Activated CD8-positive, alpha-beta memory T cell treated with anti-CD3 and anti-CD28 coated beads, Interleukin-2, amount 50 U/mL, for 48 hours (primary cell): ENCODE measurements around the gene TMEM204.
A peak's percentile ranks its signal among the peaks of the same experiment; 100 is the strongest.

Source experiments
- DNase-seq: peaks from one replicate; pipeline ENCODE4 v3.0.0-alpha.2; 2020

TMEM204 gene

GRCh38 chr16:1539720-1540555 lies 6.5 kb downstream of the TMEM204 start:
- no peak for DNase-seq

- DNase-seq: no peak
These were observed 7.0 kb downstream of the TMEM204 start for GRCh38 chr16:1540556-1540855.

GRCh38 chr16:1541293-1542165 lies 8.1 kb downstream of the TMEM204 start:
- DNase-seq: no peak

- no peak for DNase-seq
These were observed 8.7 kb downstream of the TMEM204 start for GRCh38 chr16:1542166-1542500.

GRCh38 chr16:1542533-1542932 lies 9.1 kb downstream of the TMEM204 start:
- no peak for DNase-seq

- peak; percentile 79 for DNase-seq
These were observed 9.8 kb downstream of the TMEM204 start for GRCh38 chr16:1543085-1543896.

- DNase-seq: no peak
These were observed 11.9 kb downstream of the TMEM204 start for GRCh38 chr16:1545044-1546040.

GRCh38 chr16:1546430-1546829 lies 13.0 kb downstream of the TMEM204 start:
- DNase-seq: no peak

GRCh38 chr16:1548233-1548632 lies 14.8 kb downstream of the TMEM204 start:
- no peak for DNase-seq

- no peak for DNase-seq
These were observed 15.3 kb downstream of the TMEM204 start for GRCh38 chr16:1548727-1549126.

GRCh38 chr16:1550069-1550468 lies 16.6 kb downstream of the TMEM204 start:
- DNase-seq: no peak

GRCh38 chr16:1550696-1551095 lies 17.2 kb downstream of the TMEM204 start:
- DNase-seq: no peak

GRCh38 chr16:1551166-1551565 lies 17.7 kb downstream of the TMEM204 start:
- no peak for DNase-seq

- DNase-seq: no peak
These were observed 18.7 kb downstream of the TMEM204 start for GRCh38 chr16:1552129-1552528.

- DNase-seq: no peak
These were observed 20.7 kb downstream of the TMEM204 start for GRCh38 chr16:1553946-1554825.

- DNase-seq: no peak
These were observed 21.5 kb downstream of the TMEM204 start for GRCh38 chr16:1554826-1555445.

GRCh38 chr16:1556254-1556653 lies 22.8 kb downstream of the TMEM204 start:
- DNase-seq: no peak

GRCh38 chr16:1557074-1557473 lies 23.6 kb downstream of the TMEM204 start:
- no peak for DNase-seq

GRCh38 chr16:1557576-1557975 lies 24.1 kb downstream of the TMEM204 start:
- no peak for DNase-seq

GRCh38 chr16:1559446-1559975 lies 26.0 kb downstream of the TMEM204 start:
- no peak for DNase-seq
